Measurements from ENCODE around the gene RFFL.
A peak's percentile ranks its signal among the peaks of the same experiment; 100 is the strongest.

- TF ChIP-seq, protein P1, sequence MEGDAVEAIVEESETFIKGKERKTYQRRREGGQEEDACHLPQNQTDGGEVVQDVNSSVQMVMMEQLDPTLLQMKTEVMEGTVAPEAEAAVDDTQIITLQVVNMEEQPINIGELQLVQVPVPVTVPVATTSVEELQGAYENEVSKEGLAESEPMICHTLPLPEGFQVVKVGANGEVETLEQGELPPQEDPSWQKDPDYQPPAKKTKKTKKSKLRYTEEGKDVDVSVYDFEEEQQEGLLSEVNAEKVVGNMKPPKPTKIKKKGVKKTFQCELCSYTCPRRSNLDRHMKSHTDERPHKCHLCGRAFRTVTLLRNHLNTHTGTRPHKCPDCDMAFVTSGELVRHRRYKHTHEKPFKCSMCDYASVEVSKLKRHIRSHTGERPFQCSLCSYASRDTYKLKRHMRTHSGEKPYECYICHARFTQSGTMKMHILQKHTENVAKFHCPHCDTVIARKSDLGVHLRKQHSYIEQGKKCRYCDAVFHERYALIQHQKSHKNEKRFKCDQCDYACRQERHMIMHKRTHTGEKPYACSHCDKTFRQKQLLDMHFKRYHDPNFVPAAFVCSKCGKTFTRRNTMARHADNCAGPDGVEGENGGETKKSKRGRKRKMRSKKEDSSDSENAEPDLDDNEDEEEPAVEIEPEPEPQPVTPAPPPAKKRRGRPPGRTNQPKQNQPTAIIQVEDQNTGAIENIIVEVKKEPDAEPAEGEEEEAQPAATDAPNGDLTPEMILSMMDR (conservative IDR thresholded peaks at IDR 0.05; ENCODE audit: low read depth, low read length): 0 out of 2 replicates have a peak, but pooled peaks have one; percentile 25
- TF ChIP-seq EZH2 (IDR thresholded peaks at IDR 0.05; ENCODE audit: low read length, unreplicated experiment): no peak
Measured at GRCh38 chr17:35089586-35090296, 26.2 kb upstream of the RFFL start.

All from PC-3 (cell line).